ENCODE results near the gene GPR152.

The GPR152 gene

GRCh38 chr11:67416416-67417335 lies 35.9 kb downstream of the GPR152 start:
- H3K4me3 ChIP-seq (ENCODE audit: low read length), result no peak overlapping the region
- H3K9me3 ChIP-seq (ENCODE audit: control insufficient read depth, low read length), result no peaks in the 10 kb centered on the region
- H3K9ac ChIP-seq (ENCODE audit: low read length), result no peak overlapping the region
- DNase-seq (ENCODE audit: low read depth), result no peak
- peaks cover 4% of the 10 kb centered on the region for H3K4me1 ChIP-seq (ENCODE audit: control insufficient read depth, insufficient read depth, low read length)
- H3K36me3 ChIP-seq (ENCODE audit: control insufficient read depth, insufficient read depth, low read length, severe bottlenecking), result no peaks in the 10 kb centered on the region
- H3K27me3 ChIP-seq (replicated peaks; ENCODE audit: control insufficient read depth, insufficient read depth, low read length), result peaks cover 26% of the 10 kb centered on the region

DNA sequence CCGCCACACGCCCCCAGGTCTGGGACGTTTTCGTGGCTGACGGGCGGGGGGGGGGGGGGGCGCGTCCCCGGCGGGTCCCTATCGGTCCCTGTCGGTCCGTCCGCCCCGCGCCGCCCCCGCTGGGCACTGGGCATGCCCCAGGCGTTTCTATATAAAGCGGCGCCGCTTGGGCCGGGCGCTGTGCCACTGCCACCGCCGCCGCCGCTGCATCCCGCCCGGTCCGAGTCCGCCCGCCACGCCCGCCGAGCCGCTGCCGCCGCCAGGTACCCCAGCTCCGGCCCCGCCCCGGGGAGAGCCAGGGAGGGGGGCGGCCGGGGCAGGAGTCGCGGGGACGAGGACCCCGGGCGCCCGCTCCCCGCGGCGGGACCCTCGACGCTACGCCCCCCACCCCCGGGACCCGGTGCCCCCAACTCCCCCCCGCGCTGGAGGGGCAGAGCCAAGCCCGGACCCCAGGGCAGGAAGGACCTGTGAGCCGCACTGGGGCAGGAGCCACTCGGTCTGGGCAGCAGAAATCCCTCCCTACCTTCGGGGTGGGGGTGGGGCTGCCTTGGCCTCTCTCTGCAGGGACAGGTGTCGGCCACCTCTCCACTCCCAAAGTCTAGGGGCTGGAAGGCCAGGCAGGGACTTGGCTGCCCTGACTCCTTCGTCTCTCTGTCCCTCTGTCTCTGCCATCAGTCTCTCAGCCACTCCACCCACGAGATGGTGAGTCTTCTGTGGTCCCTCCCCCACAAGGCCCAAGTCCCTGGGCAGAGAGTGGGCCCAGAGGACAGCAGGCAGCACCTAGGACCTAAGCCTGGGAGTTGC lies 36.8 kb downstream of the GPR152 start, which contains the start of gene CARNS1:
CARNS1 (plus strand) TSS at position 178 of the 804 bp plus-strand sequence; CDS start at position 700, 522 bp downstream.
- Histone ChIP-seq H3K27me3 (replicated peaks; ENCODE audit: control insufficient read depth, insufficient read depth, low read length) (peaks cover 36% of the 10 kb centered on the region), H3K9me3 (ENCODE audit: control insufficient read depth, low read length) (no peaks in the 10 kb centered on the region), H3K4me3 (ENCODE audit: low read length) (no peak within 1 kb of the TSS), H3K36me3 (ENCODE audit: control insufficient read depth, insufficient read depth, low read length, severe bottlenecking) (no peaks in the 10 kb centered on the region), H3K9ac (ENCODE audit: low read length) (no peak within 1 kb of the TSS), H3K4me1 (ENCODE audit: control insufficient read depth, insufficient read depth, low read length) (peaks cover 4% of the 10 kb centered on the region)
- peak; percentile 33 for DNase-seq (ENCODE audit: low read depth)

DNA sequence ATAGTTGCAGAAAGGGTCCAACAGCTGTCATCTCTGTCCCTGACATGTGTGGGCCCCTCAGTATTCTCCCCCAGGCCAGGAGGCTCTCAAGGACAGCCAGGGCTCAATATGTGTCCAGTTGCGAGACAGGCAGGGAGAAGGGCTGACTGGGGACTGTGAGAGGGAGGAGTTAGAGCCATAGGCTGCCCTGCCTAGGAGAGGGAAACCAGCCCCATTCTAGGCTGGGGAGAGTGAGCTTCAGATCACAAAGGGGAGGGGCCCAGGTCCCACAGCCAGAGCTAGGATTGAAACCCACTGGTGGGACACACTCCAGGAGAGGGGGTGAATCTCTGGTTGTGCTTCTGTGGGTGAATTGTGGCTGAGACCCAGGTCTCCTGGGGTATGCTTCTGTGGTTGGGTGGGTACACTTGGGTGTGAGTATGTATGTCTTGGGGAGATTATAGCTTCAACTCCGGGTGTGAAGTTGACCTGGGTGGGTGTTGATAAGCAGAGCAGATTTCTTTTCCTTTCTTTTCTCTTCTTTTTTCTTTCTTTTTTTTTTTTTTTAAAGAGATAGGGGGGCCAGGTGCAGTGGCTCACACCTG lies 39.2 kb downstream of the GPR152 start:
- DNase-seq (ENCODE audit: low read depth), result no peak
- Histone ChIP-seq H3K4me1 (ENCODE audit: control insufficient read depth, insufficient read depth, low read length) (no peaks in the 10 kb centered on the region), H3K4me3 (ENCODE audit: low read length) (no peak overlapping the region), H3K9ac (ENCODE audit: low read length) (no peak overlapping the region), H3K9me3 (ENCODE audit: control insufficient read depth, low read length) (no peaks in the 10 kb centered on the region), H3K27me3 (replicated peaks; ENCODE audit: control insufficient read depth, insufficient read depth, low read length) (peaks cover 58% of the 10 kb centered on the region), H3K36me3 (ENCODE audit: control insufficient read depth, insufficient read depth, low read length, severe bottlenecking) (no peaks in the 10 kb centered on the region)

- no peak for DNase-seq (ENCODE audit: low read depth)
- no peaks in the 10 kb centered on the region for H3K9me3 ChIP-seq (ENCODE audit: control insufficient read depth, low read length)
- no peaks in the 10 kb centered on the region for H3K4me1 ChIP-seq (ENCODE audit: control insufficient read depth, insufficient read depth, low read length)
Measured at GRCh38 chr11:67412495-67413179, 39.9 kb downstream of the GPR152 start.

DNA sequence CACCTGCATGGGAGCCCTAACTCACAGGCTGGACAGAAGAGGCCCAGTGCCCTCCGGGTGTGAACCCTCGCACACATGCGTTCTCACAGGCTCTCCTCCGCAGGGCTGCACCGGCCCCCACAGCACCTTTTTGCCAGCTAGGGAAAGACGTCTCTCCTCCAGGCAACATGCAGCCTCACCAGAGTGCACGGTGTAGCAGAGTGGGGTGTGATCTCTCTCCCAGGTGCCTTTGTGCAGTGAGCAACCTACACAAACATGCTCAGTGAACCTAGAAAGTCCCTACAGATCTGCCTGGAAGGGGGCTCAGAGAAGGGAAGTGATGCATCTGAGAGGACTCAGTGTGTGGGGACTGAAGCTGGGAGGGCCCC lies 40.8 kb downstream of the GPR152 start:
- no peak for DNase-seq (ENCODE audit: low read depth)
- Histone ChIP-seq H3K36me3 (ENCODE audit: control insufficient read depth, insufficient read depth, low read length, severe bottlenecking) (no peaks in the 10 kb centered on the region), H3K9ac (ENCODE audit: low read length) (no peak overlapping the region), H3K9me3 (ENCODE audit: control insufficient read depth, low read length) (no peaks in the 10 kb centered on the region), H3K4me3 (ENCODE audit: low read length) (no peak overlapping the region), H3K4me1 (ENCODE audit: control insufficient read depth, insufficient read depth, low read length) (no peaks in the 10 kb centered on the region), H3K27me3 (replicated peaks; ENCODE audit: control insufficient read depth, insufficient read depth, low read length) (peaks cover 73% of the 10 kb centered on the region)

More at GRCh38 chr11:67412495-67413179, 39.9 kb downstream of the GPR152 start:
- Histone ChIP-seq H3K36me3 (ENCODE audit: control insufficient read depth, insufficient read depth, low read length, severe bottlenecking) (no peaks in the 10 kb centered on the region), H3K9ac (ENCODE audit: low read length) (no peak overlapping the region), H3K27me3 (replicated peaks; ENCODE audit: control insufficient read depth, insufficient read depth, low read length) (peaks cover 64% of the 10 kb centered on the region), H3K4me3 (ENCODE audit: low read length) (no peak overlapping the region)

DNA sequence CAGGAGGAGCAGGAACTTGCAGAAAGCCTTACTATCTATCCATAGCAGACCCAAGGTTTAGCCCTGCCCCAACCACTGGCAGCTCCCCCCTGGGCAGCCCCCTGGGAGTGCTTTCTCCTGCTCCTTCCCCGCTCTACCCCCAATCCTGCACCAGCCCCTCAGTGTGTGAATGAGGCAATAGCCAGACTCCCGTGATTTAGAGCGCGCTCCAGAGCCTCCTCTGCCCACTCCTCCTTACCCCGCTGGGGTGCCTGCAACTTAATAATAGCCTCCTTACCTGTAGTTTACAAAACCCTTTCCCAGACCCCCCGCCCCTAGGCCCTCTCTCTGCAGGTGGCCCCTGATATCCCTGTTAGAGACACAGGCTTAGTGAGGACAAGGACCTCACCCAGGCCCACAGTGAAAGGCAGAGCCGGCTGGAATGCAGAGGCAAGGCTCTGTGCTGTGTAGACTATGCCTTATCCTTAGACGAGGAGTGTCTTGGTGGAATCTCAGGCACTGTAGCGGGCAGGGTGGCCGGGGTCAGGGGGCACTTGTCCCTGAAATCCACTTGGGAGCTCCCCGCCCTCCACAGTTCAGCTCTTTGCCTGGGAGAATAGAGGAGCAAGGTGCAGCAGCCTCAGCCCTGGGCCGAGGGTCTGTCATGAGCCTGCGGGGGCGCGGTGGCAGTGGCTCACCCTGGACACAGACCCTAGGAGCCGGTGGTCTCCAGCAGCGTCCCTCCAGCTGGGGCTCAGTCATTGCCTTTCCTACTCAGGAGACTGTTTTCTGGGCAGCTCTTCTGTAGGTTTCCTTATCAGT lies 41.3 kb downstream of the GPR152 start:
- DNase-seq (ENCODE audit: low read depth), result no peak
- H3K4me3 ChIP-seq (ENCODE audit: low read length), result no peak overlapping the region
- H3K27me3 ChIP-seq (replicated peaks; ENCODE audit: control insufficient read depth, insufficient read depth, low read length), result peaks cover 73% of the 10 kb centered on the region
- no peaks in the 10 kb centered on the region for H3K36me3 ChIP-seq (ENCODE audit: control insufficient read depth, insufficient read depth, low read length, severe bottlenecking)
- H3K9me3 ChIP-seq (ENCODE audit: control insufficient read depth, low read length), result no peaks in the 10 kb centered on the region
- H3K4me1 ChIP-seq (ENCODE audit: control insufficient read depth, insufficient read depth, low read length), result no peaks in the 10 kb centered on the region
- no peak overlapping the region for H3K9ac ChIP-seq (ENCODE audit: low read length)

DNA sequence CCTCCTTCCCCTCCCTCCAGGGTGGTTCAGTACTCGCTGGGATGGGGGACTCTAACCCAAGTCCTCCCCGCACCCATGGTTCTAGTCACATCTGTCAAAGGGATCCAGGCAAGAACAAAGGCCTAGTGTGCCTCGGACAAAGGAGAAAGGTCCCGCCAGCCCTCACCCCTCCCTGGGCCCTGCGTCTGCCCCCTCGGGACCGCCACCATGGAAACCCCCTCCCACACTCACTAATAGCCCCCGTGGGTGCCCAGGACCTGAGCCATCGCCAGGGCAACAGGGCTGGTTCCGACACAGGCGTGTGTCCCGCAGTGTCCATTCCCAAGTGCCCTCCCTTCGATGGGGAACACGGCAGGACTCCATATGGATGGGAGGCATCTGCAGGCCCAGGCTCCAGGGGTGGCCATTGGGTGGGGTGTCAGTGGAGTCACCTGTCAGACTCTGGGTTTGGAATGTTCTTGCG lies 42.1 kb downstream of the GPR152 start:
- H3K27me3 ChIP-seq (replicated peaks; ENCODE audit: control insufficient read depth, insufficient read depth, low read length), result peaks cover 73% of the 10 kb centered on the region
- no peaks in the 10 kb centered on the region for H3K9me3 ChIP-seq (ENCODE audit: control insufficient read depth, low read length)
- no peaks in the 10 kb centered on the region for H3K36me3 ChIP-seq (ENCODE audit: control insufficient read depth, insufficient read depth, low read length, severe bottlenecking)
- DNase-seq (ENCODE audit: low read depth), result no peak
- H3K9ac ChIP-seq (ENCODE audit: low read length), result no peak overlapping the region
- no peak overlapping the region for H3K4me3 ChIP-seq (ENCODE audit: low read length)
- H3K4me1 ChIP-seq (ENCODE audit: control insufficient read depth, insufficient read depth, low read length), result no peaks in the 10 kb centered on the region

GRCh38 chr11:67409781-67410368 lies 42.7 kb downstream of the GPR152 start:
- H3K4me1 ChIP-seq (ENCODE audit: control insufficient read depth, insufficient read depth, low read length), result no peaks in the 10 kb centered on the region
- no peak overlapping the region for H3K4me3 ChIP-seq (ENCODE audit: low read length)
- H3K36me3 ChIP-seq (ENCODE audit: control insufficient read depth, insufficient read depth, low read length, severe bottlenecking), result no peaks in the 10 kb centered on the region
- no peaks in the 10 kb centered on the region for H3K9me3 ChIP-seq (ENCODE audit: control insufficient read depth, low read length)
- no peak for DNase-seq (ENCODE audit: low read depth)
- peaks cover 70% of the 10 kb centered on the region for H3K27me3 ChIP-seq (replicated peaks; ENCODE audit: control insufficient read depth, insufficient read depth, low read length)
- no peak overlapping the region for H3K9ac ChIP-seq (ENCODE audit: low read length)

DNA sequence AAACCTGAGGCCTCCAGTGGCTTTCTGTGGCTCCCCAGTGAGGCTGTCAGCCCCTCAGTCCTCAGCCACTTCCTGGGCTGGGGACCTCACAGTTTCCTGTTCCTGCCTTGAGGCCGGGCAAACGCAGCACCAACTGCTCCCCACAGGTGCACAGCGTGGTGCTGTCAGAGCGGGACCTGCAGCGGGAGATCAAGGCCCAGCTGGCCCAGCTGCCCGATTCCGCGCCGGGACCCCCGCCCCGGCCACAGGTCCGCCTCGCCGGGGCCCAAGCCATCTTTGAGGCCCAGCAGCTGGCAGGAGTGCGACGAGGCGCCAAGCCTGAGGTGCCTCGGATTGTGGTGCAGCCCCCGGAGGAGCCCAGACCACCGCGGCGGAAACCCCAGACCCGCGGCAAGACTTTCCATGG lies 43.3 kb downstream of the GPR152 start:
- H3K27me3 ChIP-seq (replicated peaks; ENCODE audit: control insufficient read depth, insufficient read depth, low read length), result peaks cover 66% of the 10 kb centered on the region
- H3K4me3 ChIP-seq (ENCODE audit: low read length), result no peak overlapping the region
- H3K9me3 ChIP-seq (ENCODE audit: control insufficient read depth, low read length), result no peaks in the 10 kb centered on the region
- H3K36me3 ChIP-seq (ENCODE audit: control insufficient read depth, insufficient read depth, low read length, severe bottlenecking), result no peaks in the 10 kb centered on the region
- no peak overlapping the region for H3K9ac ChIP-seq (ENCODE audit: low read length)
- H3K4me1 ChIP-seq (ENCODE audit: control insufficient read depth, insufficient read depth, low read length), result no peaks in the 10 kb centered on the region
- DNase-seq (ENCODE audit: low read depth), result no peak

Measured in adipocyte (in vitro differentiated cells).